T-helper 2 cell treated with Interferon-gamma antibody and Interleukin-4, amounts not matched to agents 5 μg/mL and 100 μg/mL, for 36 hours (primary cell): Measurements from ENCODE around the gene BBC3.

Experiments used
- DNase-seq: peaks from one replicate; pipeline ENCODE4 v3.0.0; 2021; ENCODE audit warnings: low spot score
- H3K27ac Mint-ChIP-seq: one replicate; pipeline ENCODE4 v1.8.0; 2021; ENCODE audit warnings: mild to moderate bottlenecking, mixed read lengths
- H3K27me3 Mint-ChIP-seq: one replicate; pipeline ENCODE4 v1.8.0; 2021; ENCODE audit warnings: low read depth, mixed read lengths
- H3K36me3 Mint-ChIP-seq: one replicate; pipeline ENCODE4 v1.8.0; 2021; ENCODE audit warnings: low read depth, mixed read lengths
- H3K4me1 Mint-ChIP-seq: one replicate; pipeline ENCODE4 v1.8.0; 2021; ENCODE audit warnings: low read depth, mixed read lengths
- H3K4me3 Mint-ChIP-seq: one replicate; pipeline ENCODE4 v1.8.0; 2022; ENCODE audit warnings: mild to moderate bottlenecking, moderate library complexity, mixed read lengths
- H3K9me3 Mint-ChIP-seq: one replicate; pipeline ENCODE4 v1.8.0; 2021; ENCODE audit warnings: mixed read lengths

The BBC3 gene

DNA sequence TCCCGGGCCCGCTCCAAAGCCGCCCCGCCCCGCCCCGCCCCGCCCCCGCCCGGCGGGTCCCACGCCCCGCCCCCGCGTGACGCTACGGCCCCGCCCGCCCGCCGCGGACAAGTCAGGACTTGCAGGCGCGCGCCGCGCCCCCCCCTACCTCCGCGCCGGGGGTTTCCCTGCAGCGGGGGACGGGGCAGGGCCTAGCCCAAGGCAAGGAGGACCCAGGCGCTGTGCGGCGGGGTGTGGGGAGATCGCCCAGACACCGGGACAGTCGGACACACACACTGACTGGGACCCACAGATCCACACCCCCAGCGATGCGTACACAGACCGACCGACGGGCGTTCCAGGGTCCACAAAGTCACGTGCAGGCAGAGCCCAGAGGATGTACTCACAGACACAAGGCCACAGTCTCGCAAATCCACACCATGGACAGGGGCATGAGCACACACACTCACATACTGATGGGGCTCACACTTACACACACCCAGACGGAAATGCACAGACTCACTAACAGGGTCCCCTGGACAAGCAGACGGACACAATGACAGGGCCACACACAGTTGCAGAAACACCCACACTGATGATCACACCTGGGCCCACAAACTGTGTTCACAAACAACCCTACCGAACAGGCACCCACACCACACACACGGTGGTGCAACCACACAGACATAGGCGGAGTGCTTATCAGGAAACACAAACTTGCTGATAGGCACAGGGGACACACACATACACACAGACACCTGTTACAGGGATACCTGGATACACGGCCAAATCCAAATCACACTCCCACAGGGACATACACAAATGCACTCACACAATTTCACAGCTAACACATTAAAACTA is 436 bp upstream of the BBC3 start:
- DNase-seq, result peak; percentile 90
- peaks cover 4% of the 10 kb centered on the region for H3K27me3 Mint-ChIP-seq
- no peaks in the 10 kb centered on the region for H3K9me3 Mint-ChIP-seq
- H3K4me1 Mint-ChIP-seq, result peaks cover 21% of the 10 kb centered on the region
- no peaks in the 10 kb centered on the region for H3K36me3 Mint-ChIP-seq
- peak overlapping the region; percentile 69 for H3K4me3 Mint-ChIP-seq
- peak overlapping the region; percentile 86 for H3K27ac Mint-ChIP-seq

DNA sequence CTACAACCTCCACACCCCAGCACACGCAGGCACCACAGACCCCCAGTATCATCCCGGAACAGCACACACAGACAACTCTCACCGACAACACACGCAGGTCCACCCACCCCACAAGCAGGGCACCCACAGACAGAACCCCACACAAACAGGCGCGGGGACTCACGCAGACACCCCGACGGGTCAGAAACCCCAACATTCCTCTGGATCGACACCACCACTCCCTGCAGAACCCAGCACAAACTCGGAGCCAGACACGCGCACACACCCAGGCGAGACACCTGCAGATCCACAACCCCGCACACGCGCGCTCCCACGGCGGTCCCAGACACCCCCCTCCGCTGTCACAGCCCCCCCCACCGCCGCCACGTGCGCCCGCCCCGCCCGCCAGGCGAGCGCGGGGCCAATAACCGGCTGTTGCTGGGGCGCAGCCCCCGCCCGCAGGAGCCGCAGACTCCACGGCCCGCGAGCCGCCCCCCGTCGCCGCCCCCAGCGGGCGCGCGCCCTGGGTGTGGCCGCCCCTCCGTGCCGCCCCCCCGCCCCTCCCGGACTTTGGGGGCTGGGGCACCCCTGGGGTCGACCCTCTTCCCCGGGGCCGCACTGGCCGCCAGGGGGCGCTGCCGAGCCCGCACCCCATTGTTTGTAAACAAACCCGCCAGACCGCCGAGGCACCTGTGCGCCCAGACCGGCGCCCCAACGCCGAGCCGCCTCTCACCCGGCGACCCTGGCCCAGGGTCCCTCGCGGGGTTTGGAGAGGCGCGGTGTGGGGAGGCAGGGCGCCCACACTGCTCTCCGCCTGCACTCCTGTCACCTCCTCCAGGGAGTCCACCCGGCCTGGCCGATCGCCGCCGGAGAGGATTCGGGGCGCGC is 712 bp downstream of the BBC3 start:
- H3K9me3 Mint-ChIP-seq, result no peaks in the 10 kb centered on the region
- no peak overlapping the region for H3K27ac Mint-ChIP-seq
- H3K27me3 Mint-ChIP-seq, result peaks cover 1% of the 10 kb centered on the region
- peak overlapping the region; percentile 18 for H3K4me3 Mint-ChIP-seq
- DNase-seq, result peak; percentile 81
- peaks cover 26% of the 10 kb centered on the region for H3K4me1 Mint-ChIP-seq
- H3K36me3 Mint-ChIP-seq, result peaks cover 5% of the 10 kb centered on the region

DNA sequence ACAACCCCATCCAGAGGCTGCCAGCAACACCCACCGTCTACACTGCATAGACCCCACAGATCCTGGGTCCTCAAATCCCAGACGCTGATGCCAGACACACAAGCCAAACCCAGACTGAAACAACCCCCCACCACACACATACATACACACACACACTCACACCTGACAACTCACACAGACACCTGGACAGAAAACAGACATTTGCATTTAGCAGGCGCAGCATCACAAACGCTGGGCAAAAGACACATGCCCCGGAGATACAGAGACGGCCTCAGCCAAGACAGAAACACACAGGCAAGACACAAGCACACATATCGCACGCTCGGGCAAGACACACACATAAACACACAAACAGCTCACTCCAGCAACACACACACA is 1.3 kb downstream of the BBC3 start:
- no peaks in the 10 kb centered on the region for H3K27me3 Mint-ChIP-seq
- no peaks in the 10 kb centered on the region for H3K9me3 Mint-ChIP-seq
- DNase-seq, result no peak
- peaks cover 26% of the 10 kb centered on the region for H3K4me1 Mint-ChIP-seq
- H3K4me3 Mint-ChIP-seq, result no peak overlapping the region
- no peak overlapping the region for H3K27ac Mint-ChIP-seq
- H3K36me3 Mint-ChIP-seq, result peaks cover 6% of the 10 kb centered on the region

DNA sequence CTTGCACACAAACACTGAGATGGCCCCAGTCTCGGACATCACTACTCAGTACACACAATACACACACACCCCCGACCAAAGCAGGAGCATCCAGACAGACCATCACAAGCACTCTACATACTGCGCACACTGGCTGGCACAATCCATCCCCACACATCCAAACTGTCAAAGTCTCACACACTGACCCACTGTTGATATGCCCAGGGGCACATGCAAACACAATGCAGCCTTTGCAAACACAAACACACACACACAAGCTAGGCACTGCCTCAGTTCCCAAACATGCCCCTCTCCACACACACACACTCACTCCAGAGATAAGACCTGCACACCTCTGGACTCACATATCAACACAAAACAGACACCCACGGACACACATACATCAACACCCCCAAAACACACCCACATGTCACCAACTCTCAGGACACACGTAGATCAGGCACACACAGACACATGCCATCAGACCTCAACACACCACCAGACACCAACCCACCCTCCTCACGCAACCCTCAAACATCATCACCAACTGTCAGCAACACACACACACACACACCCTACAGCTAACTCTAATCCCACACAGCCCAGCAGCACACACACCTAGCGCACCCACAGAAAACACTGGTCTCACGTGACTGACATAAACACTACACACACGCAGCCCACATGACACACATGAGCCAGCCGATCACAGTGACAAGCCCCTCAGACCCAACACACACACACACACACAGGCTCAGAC is 1.9 kb downstream of the BBC3 start:
- peaks cover 26% of the 10 kb centered on the region for H3K4me1 Mint-ChIP-seq
- H3K4me3 Mint-ChIP-seq, result no peak overlapping the region
- peak; percentile 35 for DNase-seq
- no peaks in the 10 kb centered on the region for H3K27me3 Mint-ChIP-seq
- peaks cover 6% of the 10 kb centered on the region for H3K36me3 Mint-ChIP-seq
- H3K9me3 Mint-ChIP-seq, result no peaks in the 10 kb centered on the region
- no peak overlapping the region for H3K27ac Mint-ChIP-seq

DNA sequence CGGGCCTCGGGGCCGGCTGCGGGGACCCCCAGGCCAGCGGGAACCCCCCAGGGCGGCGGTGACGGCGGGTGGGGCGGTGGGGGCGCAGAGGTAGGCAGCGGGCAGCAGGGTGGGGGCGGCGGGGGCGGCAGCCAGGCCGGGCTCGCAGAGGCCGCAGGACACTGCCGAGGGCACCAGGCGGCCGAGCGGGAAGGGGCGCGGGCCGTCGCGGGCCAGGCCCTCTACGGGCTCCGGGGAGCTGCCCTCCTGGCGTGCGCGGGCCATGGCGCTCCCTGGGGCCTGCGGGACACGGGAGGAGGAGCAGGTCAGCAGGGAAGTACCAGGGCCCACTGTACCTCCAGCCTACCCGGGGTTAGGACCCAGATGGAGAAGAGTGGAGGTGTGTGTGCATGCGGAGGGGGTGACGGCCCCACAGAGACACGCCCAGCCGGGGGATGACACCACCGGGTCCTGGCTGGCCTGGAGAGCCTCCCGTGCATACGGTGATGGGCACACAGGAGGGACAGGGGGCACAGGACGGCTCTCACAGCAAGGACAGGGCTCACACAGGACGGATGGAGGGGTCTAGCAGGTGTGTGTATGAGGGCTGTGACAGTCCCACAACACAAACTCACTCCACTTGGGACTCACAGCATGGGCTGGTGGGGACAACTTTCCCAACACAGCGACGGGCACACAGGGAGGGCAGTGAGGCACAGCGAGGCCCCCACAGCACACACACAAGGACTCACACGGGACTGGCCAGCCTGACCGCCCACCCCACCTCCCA is 2.6 kb downstream of the BBC3 start:
- Mint-ChIP-seq H3K27me3 (no peaks in the 10 kb centered on the region), H3K9me3 (no peaks in the 10 kb centered on the region), H3K27ac (no peak overlapping the region), H3K4me1 (peaks cover 26% of the 10 kb centered on the region), H3K4me3 (no peak overlapping the region), H3K36me3 (peaks cover 8% of the 10 kb centered on the region)
- DNase-seq, result peak; percentile 67

DNA sequence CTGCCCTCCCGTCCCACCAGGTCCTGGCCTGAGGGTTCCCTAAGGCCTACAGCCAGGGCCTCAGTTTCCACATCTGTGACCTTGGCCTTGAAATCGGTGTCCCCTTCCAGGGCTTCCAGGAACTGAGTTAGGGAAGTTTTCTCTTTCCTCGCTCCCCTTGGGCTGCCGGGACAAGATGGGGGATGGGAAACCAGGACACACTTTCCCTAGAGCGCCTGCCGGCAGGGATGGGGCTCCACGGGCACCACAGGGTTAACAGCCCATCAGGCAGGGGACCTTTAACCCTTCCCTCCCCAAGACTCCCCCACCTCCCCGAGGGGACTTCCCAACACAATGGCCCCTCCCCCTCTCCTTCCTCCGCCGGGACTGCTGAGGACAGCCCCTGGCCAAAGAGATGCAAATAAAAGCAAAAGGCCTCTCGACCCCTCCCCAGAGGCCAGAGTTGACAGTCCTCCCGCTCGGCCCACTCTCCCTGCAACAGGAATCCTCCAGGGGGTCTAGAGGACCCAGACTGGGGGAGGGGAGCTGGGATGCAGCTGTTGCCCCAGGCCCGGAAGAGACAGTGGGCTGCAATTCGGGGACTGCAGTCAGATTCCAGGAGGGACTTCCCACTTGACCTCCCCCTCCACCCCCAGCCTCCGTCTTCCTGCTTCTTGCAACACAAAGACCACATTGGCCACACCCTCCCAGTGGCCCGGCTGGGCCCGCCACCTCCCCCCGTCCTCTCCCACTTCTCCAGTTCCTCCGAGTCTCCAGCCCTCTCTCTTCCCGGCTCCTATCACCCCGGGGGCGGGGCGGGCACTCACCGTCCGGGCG is 3.4 kb downstream of the BBC3 start:
- H3K4me1 Mint-ChIP-seq, result peaks cover 22% of the 10 kb centered on the region
- no peaks in the 10 kb centered on the region for H3K9me3 Mint-ChIP-seq
- peak overlapping the region; percentile 87 for H3K27ac Mint-ChIP-seq
- H3K36me3 Mint-ChIP-seq, result peaks cover 8% of the 10 kb centered on the region
- H3K27me3 Mint-ChIP-seq, result no peaks in the 10 kb centered on the region
- peak overlapping the region; percentile 86 for H3K4me3 Mint-ChIP-seq
- peak; percentile 75 for DNase-seq

DNA sequence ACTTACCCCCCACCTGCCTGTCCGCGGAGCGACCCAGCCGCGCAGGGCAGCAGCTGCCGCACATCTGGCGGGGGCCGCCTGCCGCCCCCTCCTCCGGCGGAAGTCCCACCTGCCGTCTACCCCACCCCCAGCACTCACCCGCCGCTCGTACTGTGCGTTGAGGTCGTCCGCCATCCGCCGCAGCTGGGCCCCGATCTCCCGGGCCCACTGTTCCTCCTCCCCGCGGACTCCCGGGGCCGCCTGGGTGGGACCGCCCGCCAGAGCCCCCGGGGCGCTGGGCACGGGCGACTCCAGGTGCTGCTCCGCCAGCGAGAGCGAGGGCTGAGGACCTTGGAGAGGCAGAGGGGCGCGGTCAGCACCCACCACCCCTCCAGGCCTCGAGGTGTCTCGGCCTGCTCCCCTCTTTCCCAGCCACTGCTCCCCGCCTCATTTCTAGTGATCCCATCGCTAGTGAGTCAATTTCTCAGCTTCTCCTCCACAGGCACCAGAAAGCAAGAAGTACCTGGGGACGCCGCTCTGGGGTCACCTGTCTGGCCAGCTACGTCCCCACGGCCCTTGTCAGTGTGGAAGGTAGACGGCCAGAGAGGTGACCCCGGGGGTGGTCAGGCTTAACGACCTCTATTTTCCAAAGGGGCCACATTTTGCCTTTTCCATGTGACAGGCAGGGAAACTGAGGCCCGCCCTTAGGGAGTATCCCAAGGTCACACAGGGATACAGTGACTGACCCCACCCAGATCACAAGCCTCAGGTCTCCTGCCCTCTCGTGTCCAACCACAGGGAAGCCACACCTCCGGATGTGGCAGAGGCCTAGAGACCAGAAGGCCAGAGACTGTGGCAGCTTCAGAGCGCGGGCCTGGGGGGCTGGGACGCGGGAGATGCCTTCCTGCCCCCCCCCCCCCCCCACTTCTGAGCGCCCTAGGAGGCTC is 4.3 kb downstream of the BBC3 start:
- Mint-ChIP-seq H3K36me3 (peaks cover 13% of the 10 kb centered on the region), H3K27me3 (no peaks in the 10 kb centered on the region), H3K4me1 (peaks cover 17% of the 10 kb centered on the region)

DNA sequence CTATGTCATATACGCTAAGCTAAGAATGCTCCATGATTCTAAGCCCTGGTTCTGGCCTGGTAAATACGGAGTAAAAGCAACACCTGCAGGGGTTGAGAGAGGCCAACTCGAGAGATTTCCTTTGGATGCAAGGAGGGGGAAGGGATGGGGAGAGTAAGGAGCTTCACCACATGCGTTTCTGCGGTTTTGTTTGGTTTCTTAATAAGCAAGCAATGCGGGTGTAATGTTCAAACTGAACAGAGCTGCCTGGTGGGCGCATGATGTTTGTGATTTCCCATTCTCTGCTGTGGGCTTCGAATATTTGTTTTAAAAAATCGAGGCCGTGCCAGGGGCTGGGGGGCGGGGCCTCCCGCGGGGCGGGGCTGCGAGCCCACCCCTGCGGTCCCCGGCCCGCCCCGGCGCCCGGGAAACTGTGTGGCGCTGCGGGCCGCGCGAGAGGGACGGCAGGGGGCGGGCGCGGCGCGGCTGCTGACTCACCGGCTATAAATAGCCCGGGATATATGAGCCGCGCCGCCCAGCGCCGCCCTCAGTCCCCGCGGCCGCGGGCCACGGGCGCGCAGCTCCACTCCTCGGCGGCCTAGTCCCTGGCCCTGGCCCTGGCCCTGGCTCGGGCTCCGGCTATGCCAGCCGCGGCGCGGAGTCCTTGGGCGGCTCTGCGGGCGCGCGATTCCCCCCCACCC is 5.1 kb downstream of the BBC3 start:
- peak; percentile 88 for DNase-seq
- Mint-ChIP-seq H3K27me3 (no peaks in the 10 kb centered on the region), H3K36me3 (peaks cover 15% of the 10 kb centered on the region), H3K4me3 (peak overlapping the region; percentile 25), H3K27ac (peak overlapping the region; percentile 60), H3K9me3 (no peaks in the 10 kb centered on the region), H3K4me1 (peaks cover 12% of the 10 kb centered on the region)

More for the DNA sequence above, 4.3 kb downstream of the BBC3 start:
- H3K9me3 Mint-ChIP-seq, result no peaks in the 10 kb centered on the region
- peak; percentile 79 for DNase-seq
- peak overlapping the region; percentile 86 for H3K4me3 Mint-ChIP-seq
- H3K27ac Mint-ChIP-seq, result peak overlapping the region; percentile 87

DNA sequence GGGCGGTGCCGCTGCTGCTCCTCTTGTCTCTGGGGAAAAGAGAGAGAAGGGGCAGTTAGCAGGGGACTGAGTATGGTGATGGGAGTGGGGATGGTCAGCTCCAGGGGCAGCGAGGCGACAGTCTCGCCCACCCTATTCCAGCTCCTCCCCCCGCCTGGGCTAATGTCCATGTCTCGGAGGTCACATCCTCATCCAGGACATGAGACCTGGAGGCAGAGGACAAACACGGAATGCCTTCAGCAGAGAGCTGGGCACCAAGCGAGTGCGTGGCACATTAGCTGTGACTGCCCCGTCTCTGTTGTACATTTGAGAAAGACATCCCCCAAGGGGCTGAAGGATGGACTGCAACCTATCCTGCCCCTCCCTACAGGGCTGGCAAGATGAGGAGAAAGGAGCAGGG is 9.1 kb downstream of the BBC3 start:
- peaks cover 8% of the 10 kb centered on the region for H3K4me1 Mint-ChIP-seq
- H3K27ac Mint-ChIP-seq, result no peak overlapping the region
- H3K36me3 Mint-ChIP-seq, result peaks cover 18% of the 10 kb centered on the region
- no peak for DNase-seq
- H3K27me3 Mint-ChIP-seq, result no peaks in the 10 kb centered on the region
- no peaks in the 10 kb centered on the region for H3K9me3 Mint-ChIP-seq
- no peak overlapping the region for H3K4me3 Mint-ChIP-seq

DNA sequence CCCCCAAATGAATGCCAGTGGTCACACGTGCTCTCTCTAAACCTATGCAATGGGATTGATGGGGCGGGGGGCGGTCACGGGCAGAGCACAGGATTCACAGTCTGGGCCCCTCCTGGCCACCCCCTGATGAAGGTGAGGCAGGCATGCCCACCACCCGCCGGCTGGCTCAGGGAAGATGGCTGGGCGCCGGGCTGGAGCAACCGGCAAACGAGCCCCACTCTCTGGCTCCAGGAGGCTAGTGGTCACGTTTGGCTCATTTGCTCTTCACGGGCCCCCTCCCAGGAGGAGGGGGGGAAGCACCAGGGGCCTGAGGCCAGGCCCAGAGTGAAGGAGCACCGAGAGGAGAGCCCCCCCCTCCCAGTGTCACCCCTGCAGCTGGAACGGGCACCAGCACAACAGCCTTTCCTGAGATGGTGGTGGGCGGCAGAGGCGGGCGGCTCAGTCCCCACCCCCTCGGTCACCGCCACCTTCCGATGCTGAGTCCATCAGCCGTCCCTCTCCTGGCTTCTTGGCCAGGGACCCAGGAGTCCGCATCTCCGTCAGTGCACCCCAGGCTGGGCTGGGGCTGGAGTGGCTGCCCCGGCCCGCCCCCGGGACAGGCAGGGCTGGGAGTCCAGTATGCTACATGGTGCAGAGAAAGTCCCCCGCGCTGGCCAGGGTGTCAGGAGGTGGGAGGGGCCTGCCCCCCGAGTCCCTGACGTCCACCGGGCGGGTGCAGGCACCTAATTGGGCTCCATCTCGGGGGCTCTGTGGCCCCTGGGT is 9.7 kb downstream of the BBC3 start:
- peaks cover 18% of the 10 kb centered on the region for H3K36me3 Mint-ChIP-seq
- H3K9me3 Mint-ChIP-seq, result no peaks in the 10 kb centered on the region
- H3K4me3 Mint-ChIP-seq, result no peak overlapping the region
- H3K4me1 Mint-ChIP-seq, result peaks cover 6% of the 10 kb centered on the region
- no peak for DNase-seq
- H3K27me3 Mint-ChIP-seq, result no peaks in the 10 kb centered on the region
- no peak overlapping the region for H3K27ac Mint-ChIP-seq

DNA sequence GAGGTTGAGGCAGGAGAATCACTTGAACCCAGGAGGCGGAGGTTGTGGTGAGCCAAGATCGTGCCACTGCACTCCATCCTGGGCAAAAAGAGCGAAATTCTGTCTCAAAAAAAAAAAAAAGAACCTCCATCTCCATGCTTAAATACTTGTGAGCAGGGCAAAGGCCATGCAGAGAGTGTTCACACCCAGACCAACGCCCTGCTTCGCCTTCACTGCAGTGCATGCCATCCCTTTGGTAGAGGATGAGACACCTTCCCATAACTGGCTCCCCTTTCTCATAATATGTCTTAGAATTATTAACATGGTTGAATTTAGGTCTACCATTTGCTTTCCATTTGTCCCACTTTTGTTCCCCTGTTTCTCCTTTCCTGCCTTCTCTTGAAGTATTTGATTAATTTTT is 15.4 kb downstream of the BBC3 start:
- Mint-ChIP-seq H3K4me1 (peaks cover 5% of the 10 kb centered on the region), H3K27ac (no peak overlapping the region), H3K9me3 (no peaks in the 10 kb centered on the region), H3K4me3 (no peak overlapping the region), H3K27me3 (no peaks in the 10 kb centered on the region), H3K36me3 (peaks cover 6% of the 10 kb centered on the region)
- DNase-seq, result no peak
